ENCODE data around the gene CDKN2C.

Gene CDKN2C

DNA sequence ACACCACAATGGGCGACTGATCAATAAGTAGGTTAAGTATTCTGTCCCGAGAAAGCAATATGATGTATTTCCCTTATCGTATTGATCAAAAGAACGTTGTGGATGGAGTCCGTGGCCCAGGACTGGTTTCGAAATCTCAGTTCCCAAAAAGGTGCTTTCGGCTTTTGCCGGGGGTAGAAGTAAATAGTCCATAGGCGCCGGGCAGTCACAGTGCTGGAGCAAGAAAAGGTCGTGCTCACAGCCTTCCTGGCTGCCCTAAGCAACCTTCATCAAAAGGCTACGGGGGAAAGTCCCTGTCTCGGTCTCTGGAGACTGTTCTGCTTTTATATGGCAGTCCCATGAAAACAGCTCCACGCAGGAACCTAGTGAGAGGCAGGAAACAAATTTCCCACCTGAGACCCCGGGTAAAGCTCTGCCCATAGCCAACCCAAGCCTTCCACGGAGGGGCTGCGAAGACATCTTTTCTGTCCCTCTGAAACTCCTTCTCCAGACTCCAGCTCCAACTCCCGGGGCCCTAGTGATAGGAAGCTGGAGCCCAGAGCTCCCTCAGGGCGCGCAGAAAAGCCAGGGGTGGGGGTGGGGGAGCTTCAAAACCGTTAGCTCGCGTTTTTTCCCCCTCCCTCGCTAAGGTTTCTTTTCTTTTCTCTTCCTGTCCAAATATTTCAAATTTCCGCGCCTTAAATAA is 7.0 kb downstream of the CDKN2C start:
- POLR2A ChIA-PET, result interaction anchor here (1.0 to 4.4 kb wide), 12 partner anchors 8 to 273 kb away, joined by 3 to 58 read pairs (median 3); partner anchors contain the start of genes CDKN2C and FAF1
- peak; percentile 49 for DNase-seq (ENCODE audit: extremely low spot score)
- TF ChIP-seq NFRKB (IDR thresholded peaks at IDR 0.05), result no peak
- TF ChIP-seq, protein P1, sequence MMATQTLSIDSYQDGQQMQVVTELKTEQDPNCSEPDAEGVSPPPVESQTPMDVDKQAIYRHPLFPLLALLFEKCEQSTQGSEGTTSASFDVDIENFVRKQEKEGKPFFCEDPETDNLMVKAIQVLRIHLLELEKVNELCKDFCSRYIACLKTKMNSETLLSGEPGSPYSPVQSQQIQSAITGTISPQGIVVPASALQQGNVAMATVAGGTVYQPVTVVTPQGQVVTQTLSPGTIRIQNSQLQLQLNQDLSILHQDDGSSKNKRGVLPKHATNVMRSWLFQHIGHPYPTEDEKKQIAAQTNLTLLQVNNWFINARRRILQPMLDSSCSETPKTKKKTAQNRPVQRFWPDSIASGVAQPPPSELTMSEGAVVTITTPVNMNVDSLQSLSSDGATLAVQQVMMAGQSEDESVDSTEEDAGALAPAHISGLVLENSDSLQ (IDR thresholded peaks at IDR 0.05), result no peak
- no peak for TF ChIP-seq ARNT (IDR thresholded peaks at IDR 0.05)
- no peak for TF ChIP-seq ZNF384 (IDR thresholded peaks at IDR 0.05)
- TF ChIP-seq FOXK2 (IDR thresholded peaks at IDR 0.05), result no peak
- no peak for TF ChIP-seq LEF1 (IDR thresholded peaks at IDR 0.05; ENCODE audit: borderline replicate concordance)
- no peak for TF ChIP-seq FOXA1 (IDR thresholded peaks at IDR 0.05)
- TF ChIP-seq TARDBP (IDR thresholded peaks at IDR 0.05), result no peak
- no peak for TF ChIP-seq FOXM1 (IDR thresholded peaks at IDR 0.05; ENCODE audit: borderline replicate concordance)
- no peak for TF ChIP-seq L3MBTL2 (conservative IDR thresholded peaks at IDR 0.05)
- TF ChIP-seq BHLHE40 (IDR thresholded peaks at IDR 0.05; ENCODE audit: borderline replicate concordance), result no peak
- no peak for TF ChIP-seq ELF4 (IDR thresholded peaks at IDR 0.05)
- TF ChIP-seq CTBP1 (IDR thresholded peaks at IDR 0.05; ENCODE audit: borderline replicate concordance), result no peak
- CTCF ChIA-PET, result interaction anchor here (1.0 kb wide), 1 partner anchor 212 kb away, joined by 4 read pairs; no protein-coding TSS in a partner anchor

DNA sequence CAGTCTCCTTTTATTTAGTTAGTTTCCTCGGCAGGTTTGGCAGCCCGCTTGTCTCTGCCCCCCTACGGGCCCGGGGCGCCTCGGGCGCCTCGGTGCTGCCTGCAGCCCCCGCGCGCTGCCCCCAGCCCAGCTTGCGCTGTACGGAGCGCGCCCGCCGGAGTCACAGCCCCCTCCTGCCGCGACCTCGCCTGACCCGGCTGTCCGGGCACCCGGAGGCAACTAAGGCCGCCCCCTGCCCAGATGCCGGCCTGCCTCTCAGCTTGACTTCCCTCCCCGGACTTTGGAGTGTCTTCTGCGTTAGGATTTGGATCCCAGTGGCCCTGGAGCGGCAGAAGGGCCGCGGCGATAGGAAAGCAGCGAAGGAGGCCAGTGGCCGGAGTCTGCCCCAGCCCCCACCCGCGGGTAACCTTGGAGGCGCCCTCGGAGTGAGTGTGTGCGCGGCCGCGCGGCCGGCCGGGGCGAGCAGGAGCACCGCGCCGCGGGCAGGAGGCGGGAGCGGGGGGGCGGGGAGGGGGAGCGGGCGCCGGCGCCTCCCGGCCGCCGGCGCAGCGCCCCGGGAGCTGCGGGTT is 7.6 kb downstream of the CDKN2C start:
- no peak for TF ChIP-seq ELF4 (IDR thresholded peaks at IDR 0.05)
- TF ChIP-seq FOXM1 (IDR thresholded peaks at IDR 0.05; ENCODE audit: borderline replicate concordance), result peak; percentile 24; the same call in 1 of the 2 replicates
- no peak for DNase-seq (ENCODE audit: extremely low spot score)
- ChIA-PET POLR2A (interaction anchor here (0.9 to 4.4 kb wide), 10 partner anchors 9 to 229 kb away, joined by 3 to 58 read pairs (median 4); partner anchors contain the start of genes CDKN2C and FAF1), CTCF (interaction anchor here (1.0 kb wide), 1 partner anchor 212 kb away, joined by 4 read pairs; no protein-coding TSS in a partner anchor)

DNA sequence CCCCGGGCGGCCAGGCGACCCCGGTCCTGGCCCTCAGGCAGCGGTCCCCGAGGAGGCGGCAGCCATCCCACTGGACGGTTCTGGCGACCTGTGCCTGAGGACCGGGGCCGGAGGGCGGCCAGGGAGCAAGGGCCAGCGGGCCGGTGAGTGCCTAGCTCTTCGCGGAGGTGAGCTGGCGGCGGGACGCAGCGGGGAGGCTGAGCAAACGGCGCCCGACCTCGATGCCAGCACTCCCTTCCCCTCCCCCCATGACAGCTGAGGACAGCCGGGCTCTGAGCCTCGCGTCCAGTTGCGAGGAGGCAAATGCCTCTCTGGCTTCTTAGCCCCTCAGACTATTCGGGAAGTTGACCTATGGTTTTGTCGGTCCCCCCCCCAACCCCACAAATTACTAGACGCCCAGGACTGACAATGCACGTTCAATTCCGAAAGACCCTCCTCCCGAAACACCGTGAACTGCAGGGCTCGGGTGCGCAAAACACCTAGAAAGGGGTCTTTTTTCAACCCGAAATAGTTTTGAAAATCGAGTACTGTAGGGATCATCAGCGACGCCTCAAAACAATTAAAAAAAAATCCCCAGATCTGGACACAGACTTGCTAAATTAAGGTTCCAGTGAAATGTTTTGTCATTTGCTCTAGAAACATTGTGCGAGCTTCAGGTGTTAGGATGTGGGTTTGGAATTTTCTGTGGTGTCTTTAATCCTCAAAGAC is 8.3 kb downstream of the CDKN2C start:
- POLR2A ChIA-PET, result interaction anchor here (0.9 to 4.4 kb wide), 7 partner anchors 9 to 50 kb away, joined by 3 to 58 read pairs (median 7); partner anchors contain the start of genes CDKN2C and FAF1
- peak; percentile 61 for DNase-seq (ENCODE audit: extremely low spot score)
- TF ChIP-seq L3MBTL2 (conservative IDR thresholded peaks at IDR 0.05) (0 out of 2 replicates have a peak, but pooled peaks have one; percentile 7), ARNT (IDR thresholded peaks at IDR 0.05) (no peak), BHLHE40 (IDR thresholded peaks at IDR 0.05; ENCODE audit: borderline replicate concordance) (no peak)
- CTCF ChIA-PET, result no interaction called here

DNA sequence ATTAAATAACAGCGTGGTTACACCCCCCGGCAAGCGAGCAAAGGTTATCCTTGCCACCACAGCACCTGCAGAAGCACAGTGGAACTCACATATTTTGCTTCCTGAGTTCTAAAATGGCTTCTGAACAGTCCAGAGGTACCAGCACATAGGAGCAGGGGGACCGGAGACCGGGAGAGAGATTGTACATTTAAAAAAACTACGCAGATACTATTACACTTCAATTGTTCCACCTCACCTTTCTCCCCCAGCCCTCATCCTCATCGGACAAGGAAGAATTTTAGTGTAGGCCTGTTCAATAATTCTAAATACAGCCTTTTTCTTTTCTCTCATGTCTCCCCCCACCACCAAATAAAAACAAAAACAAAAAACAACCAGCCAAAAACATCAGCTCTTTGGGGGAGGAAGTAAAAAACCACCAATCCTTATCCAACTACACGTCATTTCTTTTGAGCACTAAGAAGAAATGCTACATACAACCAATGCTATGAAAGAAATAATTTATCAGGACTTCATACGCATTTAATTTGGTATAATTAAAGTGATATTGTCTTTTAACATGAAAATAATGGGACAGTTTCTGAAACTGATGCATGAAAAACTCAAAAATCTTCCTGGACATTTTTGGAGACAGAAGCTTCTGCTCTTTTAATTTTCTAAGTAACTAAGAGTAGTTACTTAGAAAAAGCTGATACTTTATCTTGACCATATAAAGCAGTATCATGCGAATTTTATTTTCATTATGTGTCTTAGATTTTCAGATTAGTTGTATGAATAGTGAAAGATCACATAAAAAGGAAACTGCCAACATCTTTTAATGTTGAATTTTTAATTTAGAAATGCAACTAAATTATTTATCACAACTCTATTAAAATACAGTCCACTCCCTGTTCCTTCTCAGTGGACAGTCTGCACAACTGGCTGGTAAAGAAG is 9.1 kb downstream of the CDKN2C start:
- CTCF ChIA-PET, result no interaction called here
- no peak for DNase-seq (ENCODE audit: extremely low spot score)
- TF ChIP-seq ZNF384 (IDR thresholded peaks at IDR 0.05) (no peak), LEF1 (IDR thresholded peaks at IDR 0.05; ENCODE audit: borderline replicate concordance) (no peak), TARDBP (IDR thresholded peaks at IDR 0.05) (no peak), NFRKB (IDR thresholded peaks at IDR 0.05) (no peak), CTBP1 (IDR thresholded peaks at IDR 0.05; ENCODE audit: borderline replicate concordance) (no peak), SUZ12 (IDR thresholded peaks at IDR 0.05) (no peak), SP1 (IDR thresholded peaks at IDR 0.05) (no peak), BHLHE40 (IDR thresholded peaks at IDR 0.05; ENCODE audit: borderline replicate concordance) (no peak), FOXM1 (IDR thresholded peaks at IDR 0.05; ENCODE audit: borderline replicate concordance) (no peak), L3MBTL2 (conservative IDR thresholded peaks at IDR 0.05) (no peak)
- TF ChIP-seq, protein P1 (IDR thresholded peaks at IDR 0.05), result no peak

DNA sequence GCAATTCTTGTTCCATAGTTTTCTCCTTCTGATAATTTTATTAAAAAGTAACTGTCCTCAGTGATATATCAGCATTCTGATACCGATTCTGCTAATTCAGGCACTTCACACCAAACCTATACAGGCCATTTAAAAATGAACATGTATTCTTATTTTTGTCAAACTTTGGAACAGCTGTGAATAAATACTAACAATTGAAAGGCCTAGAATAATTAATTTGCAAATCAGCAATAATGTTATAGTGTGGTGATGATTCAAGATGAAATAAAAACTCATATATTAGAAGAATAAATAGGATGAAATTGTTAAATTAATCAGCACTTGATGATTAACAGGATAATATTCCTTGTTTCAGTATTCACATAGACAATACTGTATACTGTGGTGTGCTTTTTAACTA is 9.9 kb downstream of the CDKN2C start:
- ChIA-PET POLR2A (interaction anchor here (1.3 to 4.4 kb wide), 3 partner anchors 9 to 19 kb away, joined by 4 to 58 read pairs (median 45); partner anchors contain the start of genes CDKN2C and FAF1), CTCF (no interaction called here)
- TF ChIP-seq BHLHE40 (IDR thresholded peaks at IDR 0.05; ENCODE audit: borderline replicate concordance) (no peak), CTBP1 (IDR thresholded peaks at IDR 0.05; ENCODE audit: borderline replicate concordance) (no peak), LEF1 (IDR thresholded peaks at IDR 0.05; ENCODE audit: borderline replicate concordance) (no peak), SUZ12 (IDR thresholded peaks at IDR 0.05) (no peak), TARDBP (IDR thresholded peaks at IDR 0.05) (no peak)
- no peak for DNase-seq (ENCODE audit: extremely low spot score)

More for the DNA sequence above, 9.1 kb downstream of the CDKN2C start:
- POLR2A ChIA-PET, result interaction anchor here (1.3 to 4.4 kb wide), 4 partner anchors 8 to 42 kb away, joined by 4 to 58 read pairs (median 26); partner anchors contain the start of genes CDKN2C and FAF1

DNA sequence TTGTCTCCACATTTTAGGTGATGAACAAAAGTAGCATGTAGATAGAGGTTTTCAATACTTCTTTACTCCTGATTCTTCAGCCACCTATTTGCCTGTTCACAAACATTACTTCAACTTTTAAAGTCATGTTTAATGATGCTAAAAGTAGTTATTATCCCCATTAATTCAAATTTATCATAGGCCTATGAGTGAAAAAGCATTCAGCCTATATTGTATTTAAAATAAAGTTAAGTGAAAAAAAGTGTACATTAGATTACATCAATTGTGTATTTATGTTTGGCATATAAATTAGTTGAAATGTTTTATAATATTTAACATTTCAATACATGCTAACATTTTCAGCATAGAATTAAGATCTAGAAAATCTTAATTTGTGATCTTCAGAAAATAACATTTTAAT is 10.5 kb downstream of the CDKN2C start:
- TF ChIP-seq L3MBTL2 (conservative IDR thresholded peaks at IDR 0.05), result no peak
- TF ChIP-seq FOXK2 (IDR thresholded peaks at IDR 0.05), result no peak
- TF ChIP-seq HDGF (IDR thresholded peaks at IDR 0.05; ENCODE audit: borderline replicate concordance), result no peak
- no peak for TF ChIP-seq ARNT (IDR thresholded peaks at IDR 0.05)
- no peak for TF ChIP-seq TARDBP (IDR thresholded peaks at IDR 0.05)
- TF ChIP-seq SUZ12 (IDR thresholded peaks at IDR 0.05), result no peak
- TF ChIP-seq BHLHE40 (IDR thresholded peaks at IDR 0.05; ENCODE audit: borderline replicate concordance), result no peak
- no peak for TF ChIP-seq NFRKB (IDR thresholded peaks at IDR 0.05)
- no peak for TF ChIP-seq LEF1 (IDR thresholded peaks at IDR 0.05; ENCODE audit: borderline replicate concordance)
- no peak for TF ChIP-seq ZNF384 (IDR thresholded peaks at IDR 0.05)
- TF ChIP-seq, protein P1 (IDR thresholded peaks at IDR 0.05), result no peak
- TF ChIP-seq CTBP1 (IDR thresholded peaks at IDR 0.05; ENCODE audit: borderline replicate concordance), result no peak
- TF ChIP-seq SP1 (IDR thresholded peaks at IDR 0.05), result no peak
- TF ChIP-seq FOXA1 (IDR thresholded peaks at IDR 0.05), result no peak
- no peak for TF ChIP-seq ELF4 (IDR thresholded peaks at IDR 0.05)
- no peak for DNase-seq (ENCODE audit: extremely low spot score)
- CTCF ChIA-PET, result no interaction called here
- POLR2A ChIA-PET, result no interaction called here
